Measurements from ENCODE around the gene KRTAP5-5. TPM values are rescaled to one million over a fixed set of nuclear protein-coding genes. Genes with fewer than 3 reads are reported as not detected.

Gene KRTAP5-5
- total RNA-seq, 4 donors from 2014 or later: not detected

DNA sequence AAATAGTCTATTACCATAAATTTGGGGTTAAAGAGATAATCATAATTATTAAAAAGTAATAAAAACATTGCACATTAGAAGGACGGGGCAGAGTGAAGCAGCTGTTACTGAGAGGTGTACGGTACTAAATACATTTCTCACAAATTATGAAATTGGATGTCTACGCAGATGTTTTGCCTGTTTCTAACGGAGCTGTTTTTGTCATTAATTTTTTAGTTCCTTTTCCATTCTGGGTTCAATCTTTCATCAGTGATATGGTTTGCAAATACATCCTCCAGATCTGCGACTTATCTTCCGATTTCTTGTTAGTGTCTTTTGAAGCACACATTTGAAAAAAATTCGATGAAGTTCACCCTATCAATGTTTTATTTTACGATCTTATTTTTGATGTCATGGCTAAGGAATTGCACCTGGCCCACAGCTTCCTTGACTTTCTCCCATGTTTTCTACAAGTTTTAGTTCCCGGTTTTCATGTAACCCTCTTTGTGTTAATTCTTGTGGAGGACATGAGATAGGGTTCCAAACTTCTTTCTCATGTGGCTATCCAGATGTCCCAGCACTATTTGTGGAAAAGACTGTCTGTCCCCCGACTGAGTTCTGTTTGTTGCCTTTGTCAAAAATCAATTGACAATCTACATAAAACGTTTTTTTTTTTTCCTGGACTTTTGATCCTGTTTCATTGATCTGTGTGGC, 46.1 kb downstream of the KRTAP5-5 start:
- TF ChIP-seq EP300 (IDR thresholded peaks at IDR 0.05) (no peak), POLR2A (IDR thresholded peaks at IDR 0.05; ENCODE audit: low read depth) (no peak), POLR2AphosphoS5 (IDR thresholded peaks at IDR 0.05) (no peak)
- TF ChIP-seq, protein P1, sequence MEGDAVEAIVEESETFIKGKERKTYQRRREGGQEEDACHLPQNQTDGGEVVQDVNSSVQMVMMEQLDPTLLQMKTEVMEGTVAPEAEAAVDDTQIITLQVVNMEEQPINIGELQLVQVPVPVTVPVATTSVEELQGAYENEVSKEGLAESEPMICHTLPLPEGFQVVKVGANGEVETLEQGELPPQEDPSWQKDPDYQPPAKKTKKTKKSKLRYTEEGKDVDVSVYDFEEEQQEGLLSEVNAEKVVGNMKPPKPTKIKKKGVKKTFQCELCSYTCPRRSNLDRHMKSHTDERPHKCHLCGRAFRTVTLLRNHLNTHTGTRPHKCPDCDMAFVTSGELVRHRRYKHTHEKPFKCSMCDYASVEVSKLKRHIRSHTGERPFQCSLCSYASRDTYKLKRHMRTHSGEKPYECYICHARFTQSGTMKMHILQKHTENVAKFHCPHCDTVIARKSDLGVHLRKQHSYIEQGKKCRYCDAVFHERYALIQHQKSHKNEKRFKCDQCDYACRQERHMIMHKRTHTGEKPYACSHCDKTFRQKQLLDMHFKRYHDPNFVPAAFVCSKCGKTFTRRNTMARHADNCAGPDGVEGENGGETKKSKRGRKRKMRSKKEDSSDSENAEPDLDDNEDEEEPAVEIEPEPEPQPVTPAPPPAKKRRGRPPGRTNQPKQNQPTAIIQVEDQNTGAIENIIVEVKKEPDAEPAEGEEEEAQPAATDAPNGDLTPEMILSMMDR (IDR thresholded peaks at IDR 0.05): no peak
- Histone ChIP-seq H3K4me1 (no peaks in the 10 kb centered on the region), H3K27ac (replicated peaks in 1 of 4) (no peak overlapping the region), H3K36me3 (no peaks in the 10 kb centered on the region), H3K9me3 (no peaks in the 10 kb centered on the region), H3K27me3 (peaks cover 0 to 55% (median 8%) of the 10 kb centered on the region in 4 donors), H3K4me3 (no peak overlapping the region)
- no peak for DNase-seq (ENCODE audit: extremely low spot score)
- intact Hi-C loops (cut with DNase I): no loop called here
- 64% methylated on average over 11 of the region's 11 CpGs for WGBS

DNA sequence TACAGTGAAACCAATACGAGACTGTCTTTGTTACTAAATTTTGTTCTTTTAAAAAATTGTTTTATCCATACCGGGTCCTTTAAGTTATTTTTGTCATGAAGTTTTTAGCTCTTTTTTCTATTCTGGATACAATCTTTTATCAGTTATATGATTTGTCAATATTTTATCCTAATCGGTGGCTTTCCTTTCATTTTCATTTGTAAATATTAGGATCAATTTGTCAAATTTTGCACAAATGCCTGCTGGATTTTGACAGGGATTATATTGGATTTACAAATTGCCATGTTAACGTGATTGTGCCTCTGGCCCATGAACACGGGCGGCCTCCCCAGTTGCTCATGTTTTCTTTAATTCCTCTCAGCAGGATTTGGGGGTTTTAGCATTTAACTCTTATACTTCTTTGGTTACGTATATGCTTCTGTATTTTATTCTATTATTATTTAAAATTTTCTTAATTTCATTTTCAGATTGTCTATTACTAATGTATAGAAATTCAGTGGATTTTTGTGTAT, 46.7 kb downstream of the KRTAP5-5 start:
- Histone ChIP-seq H3K27me3 (peaks cover 0 to 61% (median 8%) of the 10 kb centered on the region in 4 donors), H3K27ac (replicated peaks in 1 of 4) (no peak overlapping the region), H3K36me3 (no peaks in the 10 kb centered on the region), H3K9me3 (no peaks in the 10 kb centered on the region), H3K4me3 (no peak overlapping the region), H3K4me1 (no peaks in the 10 kb centered on the region)
- TF ChIP-seq POLR2AphosphoS5 (IDR thresholded peaks at IDR 0.05): no peak
- TF ChIP-seq, protein P1 (IDR thresholded peaks at IDR 0.05): no peak
- TF ChIP-seq EP300 (IDR thresholded peaks at IDR 0.05): no peak
- no peak for TF ChIP-seq POLR2A (IDR thresholded peaks at IDR 0.05; ENCODE audit: low read depth)
- intact Hi-C loops (cut with DNase I): no loop called here
- 81% methylated on average over 7 of the region's 7 CpGs for WGBS
- no peak for DNase-seq (ENCODE audit: extremely low spot score)

DNA sequence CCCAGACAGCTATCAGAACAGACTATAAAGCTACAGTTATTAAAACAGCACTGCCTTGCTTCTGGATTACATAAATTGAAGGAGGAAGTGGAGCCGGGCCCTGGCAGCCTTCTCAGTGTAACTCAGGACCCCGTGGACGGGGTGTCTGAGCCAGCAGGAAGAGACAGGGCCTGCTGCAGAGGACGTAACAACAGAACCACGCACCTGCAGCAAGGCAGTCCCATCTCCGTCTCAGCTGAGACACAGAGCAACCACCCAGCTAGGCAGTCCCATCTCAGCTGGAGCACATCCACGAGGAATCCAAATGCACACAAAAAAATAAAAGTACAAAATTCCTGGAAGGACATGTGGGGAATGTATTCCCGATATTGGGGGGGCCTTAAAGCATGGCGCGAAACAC, 50.3 kb downstream of the KRTAP5-5 start:
- TF ChIP-seq EP300 (IDR thresholded peaks at IDR 0.05): no peak
- TF ChIP-seq POLR2A (IDR thresholded peaks at IDR 0.05; ENCODE audit: low read depth): no peak
- TF ChIP-seq POLR2AphosphoS5 (IDR thresholded peaks at IDR 0.05): no peak
- TF ChIP-seq, protein P1 (IDR thresholded peaks at IDR 0.05): no peak
- no peaks in the 10 kb centered on the region for H3K9me3 ChIP-seq
- H3K4me1 ChIP-seq: no peaks in the 10 kb centered on the region
- WGBS: 81% methylated on average over 10 of the region's 10 CpGs
- intact Hi-C loops (cut with DNase I): no loop called here
- no peak overlapping the region for H3K4me3 ChIP-seq
- peaks cover 0 to 51% (median 8%) of the 10 kb centered on the region in 4 donors for H3K27me3 ChIP-seq
- no peak for DNase-seq (ENCODE audit: extremely low spot score)
- H3K36me3 ChIP-seq: no peaks in the 10 kb centered on the region
- no peak overlapping the region for H3K27ac ChIP-seq (replicated peaks in 1 of 4)

Other genes starting within 250 kb of the KRTAP5-5 start
- gene BRSK2, start 239.8 kb upstream of the KRTAP5-5 start, total RNA-seq: 1 to 10 TPM; 1.0 to 3.3 (median 2.8) TPM
- 100 to 1,000 TPM in 2 of 4 donors, 10 to 100 TPM in 2; 66.6 to 115 (median 89.5) TPM for gene MOB2, start 143.0 kb upstream of the KRTAP5-5 start, total RNA-seq
- 1 to 10 TPM; 2.5 to 8.5 (median 4.8) TPM for gene DUSP8, start 57.5 kb upstream of the KRTAP5-5 start, total RNA-seq
- not detected for gene KRTAP5-1, start 44.5 kb upstream of the KRTAP5-5 start, total RNA-seq
- gene KRTAP5-2, start 31.5 kb upstream of the KRTAP5-5 start, total RNA-seq: not detected
- gene KRTAP5-3, start 21.3 kb upstream of the KRTAP5-5 start, total RNA-seq: not detected
- not detected for gene KRTAP5-4, start 7.6 kb upstream of the KRTAP5-5 start, total RNA-seq
- gene KRTAP5-6, start 67.4 kb downstream of the KRTAP5-5 start, total RNA-seq: not detected
- gene IFITM10, start 120.8 kb downstream of the KRTAP5-5 start, total RNA-seq: under 1 TPM; 0.42 to 0.58 (median 0.54) TPM
- gene CTSD, start 134.2 kb downstream of the KRTAP5-5 start, total RNA-seq: 100 to 1,000 TPM; 186 to 338 (median 270) TPM
- gene SYT8, start 205.2 kb downstream of the KRTAP5-5 start, total RNA-seq: not detected
- 1 to 10 TPM in 1 of 4 donors, not detected in 3; 4.2 TPM for gene TNNI2, start 209.2 kb downstream of the KRTAP5-5 start, total RNA-seq
- gene LSP1, start 223.3 kb downstream of the KRTAP5-5 start, total RNA-seq: 10 to 100 TPM; 10.3 to 36.5 (median 35.4) TPM

All from esophagus muscularis mucosa (tissue), 4 donors.